GM04504 (cell line): ENCODE data around the gene RIPOR3.
A peak's percentile ranks its signal among the peaks of the same experiment; 100 is the strongest.
"Not testable (repeated sequence)": the region's sequence is repeated elsewhere in the genome, so short reads cannot be mapped to it uniquely, and the experiment has no call there.

Experiments used
- DNase-seq: peaks from one replicate; pipeline ENCODE4 v3.0.0-alpha.2; 2012; ENCODE audit warnings: low read depth

The RIPOR3 gene

GRCh38 chr20:50655311-50655880 is 35.9 kb downstream of the RIPOR3 start:
- DNase-seq, result peak; percentile 85

- DNase-seq, result peak; percentile 27
Observed at GRCh38 chr20:50654904-50655303, 36.4 kb downstream of the RIPOR3 start.

GRCh38 chr20:50652702-50653294 is 38.5 kb downstream of the RIPOR3 start:
- no peak for DNase-seq

GRCh38 chr20:50651676-50652075 is 39.7 kb downstream of the RIPOR3 start:
- DNase-seq, result no peak

GRCh38 chr20:50649590-50649989 is 41.8 kb downstream of the RIPOR3 start:
- no peak for DNase-seq

GRCh38 chr20:50648651-50649050 is 42.7 kb downstream of the RIPOR3 start:
- no peak for DNase-seq

GRCh38 chr20:50646483-50646996 is 44.8 kb downstream of the RIPOR3 start:
- peak; percentile 71 for DNase-seq

GRCh38 chr20:50645253-50646068 is 45.9 kb downstream of the RIPOR3 start:
- peak; percentile 94 for DNase-seq

- DNase-seq, result no peak
Observed at GRCh38 chr20:50642288-50642803, 49.0 kb downstream of the RIPOR3 start.

GRCh38 chr20:50641625-50642287 is 49.6 kb downstream of the RIPOR3 start:
- not testable (repeated sequence) for DNase-seq

- DNase-seq, result not testable (repeated sequence)
Observed at GRCh38 chr20:50639971-50640711, 51.2 kb downstream of the RIPOR3 start.

- not testable (repeated sequence) for DNase-seq
Observed at GRCh38 chr20:50638015-50638847, 53.1 kb downstream of the RIPOR3 start.

GRCh38 chr20:50636601-50637540 is 54.5 kb downstream of the RIPOR3 start:
- DNase-seq, result no peak

- DNase-seq, result no peak
Observed at GRCh38 chr20:50635676-50636600, 55.4 kb downstream of the RIPOR3 start.

GRCh38 chr20:50635014-50635557 is 56.3 kb downstream of the RIPOR3 start:
- no peak for DNase-seq

- DNase-seq, result no peak
Observed at GRCh38 chr20:50634191-50634590, 57.2 kb downstream of the RIPOR3 start.

GRCh38 chr20:50633361-50633760 is 58.0 kb downstream of the RIPOR3 start:
- no peak for DNase-seq

- DNase-seq, result no peak
Observed at GRCh38 chr20:50632701-50633100, 58.6 kb downstream of the RIPOR3 start.
